H1 (cell line): ENCODE data around the gene SUSD5. TPM values are rescaled to one million over a fixed set of nuclear protein-coding genes. Genes with fewer than 3 reads are reported as not detected.

ENCODE experiments used
- BCL11A ChIP-seq, 2 experiments: IDR thresholded peaks; one replicate each; pipeline ENCODE4 v1.6.1; 2011; ENCODE audit warnings: low read depth in 2 of 2, low read length in 2 of 2, mild to moderate bottlenecking in 2 of 2
- CBX8 ChIP-seq: fragments of 300-800, 300-1000 bp; sonication (generic); IDR thresholded peaks from 2 replicates; pipeline ENCODE4 v1.7.1; 2016; ENCODE audit warnings: low read depth, low read length, borderline replicate concordance
- ZNF274 ChIP-seq: IDR thresholded peaks from 2 replicates; pipeline ENCODE4 v1.7.0; 2012; ENCODE audit warnings: low read length, borderline replicate concordance; ENCODE audit errors: extremely low read depth
- polyA plus RNA-seq, 7 experiments: library from polyadenylated mRNA; depleted of rRNA in 3 of 7; stranded (reverse) in 5 of 7; unstranded in 2 of 7; fragments of >200 nt in 5 of 7; fragments of 200-250 nt in 2 of 7; gene quantifications; 1 replicate in 5 of 7; 2 replicates in 1 of 7; 4 replicates in 1 of 7; pipeline versions ENCODE4 v1.2.1 to v1.2.3, GENCODE V29; 2011 to 2013; ENCODE audit warnings: missing spikeins in 2 of 7, mixed read lengths in 2 of 7
- total RNA-seq: library from RNA; stranded (reverse); fragmentation: NEBNext Ultra II Directional; extraction: Animal tissue kit (Norgen Biotek cat#: 25700); gene quantifications from 2 replicates; pipeline ENCODE4 v1.2.1, GENCODE V29; 2021

The SUSD5 gene
- total and polyA plus RNA-seq, 2 of the 8 experiments (the other 6 are each of a cell fraction or from before 2014, with no cell fraction given) = 0.92 to 3.3 TPM

DNA sequence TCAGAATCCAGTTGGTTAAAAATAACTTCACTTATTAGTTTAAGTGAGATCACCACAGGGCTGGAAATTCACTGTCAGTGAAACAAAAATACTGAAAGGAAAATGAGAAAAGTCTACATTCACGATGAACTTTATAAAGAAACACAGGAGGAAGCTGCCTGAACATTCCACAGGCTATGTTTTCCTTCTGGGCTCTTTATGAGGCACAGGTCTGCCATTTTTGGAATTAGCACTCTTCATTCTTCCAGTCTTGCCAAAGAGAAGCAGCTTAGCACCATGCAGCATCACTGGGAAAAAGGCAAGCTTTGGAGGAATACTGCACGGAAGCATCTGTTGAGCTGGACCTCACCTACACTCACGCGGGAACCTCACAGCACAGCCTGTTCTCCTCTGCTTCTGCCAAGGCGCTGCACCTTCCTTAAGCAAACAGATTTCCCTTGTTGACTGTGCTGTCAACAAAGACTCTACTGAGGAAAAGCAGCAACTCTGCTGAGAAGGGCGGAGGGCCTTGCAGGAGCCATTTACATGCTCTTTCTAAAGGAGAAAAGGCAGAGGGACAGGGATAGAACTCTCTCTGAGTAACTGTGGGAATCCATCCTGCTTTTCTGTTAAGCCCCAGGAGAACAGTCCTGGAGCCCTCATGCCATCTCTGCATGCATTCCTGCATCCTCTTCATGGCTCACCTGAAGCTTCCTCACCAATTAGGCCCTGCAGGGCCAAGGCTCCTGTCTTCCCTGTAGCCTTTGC is 15.7 kb downstream of the SUSD5 start (continued):
- TF ChIP-seq CBX8 = no peak
- no peak for TF ChIP-seq BCL11A (IDR thresholded peaks at IDR 0.05; ENCODE audit: low read depth in 2 of 2, low read length in 2 of 2)
- TF ChIP-seq ZNF274 = no peak
- TF ChIP-seq, all 59 proteins: peak for 0
